IPS-18c (cell line): ENCODE data around the gene ECPAS.
"Not testable (repeated sequence)": the region's sequence is repeated elsewhere in the genome, so short reads cannot be mapped to it uniquely, and the experiment has no call there.

ENCODE experiments used
- H3K4me3 ChIP-seq: 2 replicates; pipeline ENCODE4 v1.7.0; 2013; ENCODE audit warnings: low read depth, mild to moderate bottlenecking, low read length, moderate library complexity; ENCODE audit not compliant: insufficient read depth
- H3K9me3 ChIP-seq: one replicate; pipeline ENCODE4 v1.6.1; 2013; ENCODE audit warnings: mild to moderate bottlenecking, low read length, moderate library complexity; ENCODE audit not compliant: control insufficient read depth, insufficient read depth

ECPAS gene

GRCh38 chr9:111438541-111439235 lies 45.5 kb downstream of the ECPAS start:
- H3K9me3 ChIP-seq = no peaks in the 10 kb centered on the region
- no peak overlapping the region for H3K4me3 ChIP-seq

- Histone ChIP-seq H3K4me3 (no peak overlapping the region), H3K9me3 (no peaks in the 10 kb centered on the region)
Observed at GRCh38 chr9:111436571-111436970, 47.6 kb downstream of the ECPAS start.

- Histone ChIP-seq H3K4me3 (no peak overlapping the region), H3K9me3 (no peaks in the 10 kb centered on the region)
Observed at GRCh38 chr9:111433082-111433481, 51.1 kb downstream of the ECPAS start.

- Histone ChIP-seq H3K9me3 (no peaks in the 10 kb centered on the region), H3K4me3 (no peak overlapping the region)
Observed at GRCh38 chr9:111431684-111432083, 52.5 kb downstream of the ECPAS start.

- H3K4me3 ChIP-seq = no peak overlapping the region
- H3K9me3 ChIP-seq = no peaks in the 10 kb centered on the region
Observed at GRCh38 chr9:111429175-111429574, 55.0 kb downstream of the ECPAS start.

- Histone ChIP-seq H3K9me3 (no peaks in the 10 kb centered on the region), H3K4me3 (no peak overlapping the region)
Observed at GRCh38 chr9:111427186-111427585, 57.0 kb downstream of the ECPAS start.

GRCh38 chr9:111423389-111423788 lies 60.8 kb downstream of the ECPAS start:
- Histone ChIP-seq H3K9me3 (no peaks in the 10 kb centered on the region), H3K4me3 (no peak overlapping the region)

- Histone ChIP-seq H3K4me3 (no peak overlapping the region), H3K9me3 (no peaks in the 10 kb centered on the region)
Observed at GRCh38 chr9:111414406-111414805, 69.8 kb downstream of the ECPAS start.

- Histone ChIP-seq H3K9me3 (no peaks in the 10 kb centered on the region), H3K4me3 (no peak overlapping the region)
Observed at GRCh38 chr9:111413996-111414395, 70.2 kb downstream of the ECPAS start.

- Histone ChIP-seq H3K9me3 (no peaks in the 10 kb centered on the region), H3K4me3 (no peak overlapping the region)
Observed at GRCh38 chr9:111412280-111412679, 71.9 kb downstream of the ECPAS start.

GRCh38 chr9:111411266-111411665 lies 72.9 kb downstream of the ECPAS start:
- Histone ChIP-seq H3K4me3 (no peak overlapping the region), H3K9me3 (no peaks in the 10 kb centered on the region)

GRCh38 chr9:111407813-111408212 lies 76.4 kb downstream of the ECPAS start:
- no peak overlapping the region for H3K4me3 ChIP-seq
- no peaks in the 10 kb centered on the region for H3K9me3 ChIP-seq

GRCh38 chr9:111405701-111406100 lies 78.5 kb downstream of the ECPAS start:
- Histone ChIP-seq H3K4me3 (no peak overlapping the region), H3K9me3 (no peaks in the 10 kb centered on the region)

- H3K4me3 ChIP-seq, H3K9me3 ChIP-seq: not testable (repeated sequence)
Observed at GRCh38 chr9:111401486-111401885, 82.7 kb downstream of the ECPAS start.

GRCh38 chr9:111400564-111400898 lies 83.7 kb downstream of the ECPAS start:
- no peak overlapping the region for H3K4me3 ChIP-seq
- no peaks in the 10 kb centered on the region for H3K9me3 ChIP-seq

GRCh38 chr9:111399772-111400563 lies 84.2 kb downstream of the ECPAS start:
- H3K4me3 ChIP-seq = no peak overlapping the region
- no peaks in the 10 kb centered on the region for H3K9me3 ChIP-seq

GRCh38 chr9:111399211-111399739 lies 84.9 kb downstream of the ECPAS start:
- H3K9me3 ChIP-seq = no peaks in the 10 kb centered on the region
- H3K4me3 ChIP-seq = no peak overlapping the region

GRCh38 chr9:111393971-111394370 lies 90.2 kb downstream of the ECPAS start:
- no peak overlapping the region for H3K4me3 ChIP-seq

More at GRCh38 chr9:111393971-111394370, 90.2 kb downstream of the ECPAS start:
- H3K9me3 ChIP-seq = no peaks in the 10 kb centered on the region
